T-cell (primary cell): ENCODE data around the gene DNAAF5. TPM values are rescaled to one million over a fixed set of nuclear protein-coding genes. Genes with fewer than 3 reads are reported as not detected.
A peak's percentile ranks its signal among the peaks of the same experiment; 100 is the strongest.

Experiments used
- ATAC-seq, 4 experiments: fragments of 200-7000 bp in 3 of 4; fragments of 150-1000 bp in 1 of 4; cut with Tn5 transposase; replicated peaks in 1 of 4; 1 replicate in 3 of 4; 2 replicates in 1 of 4; pipeline ENCODE4 v1.10.0; 2021; ENCODE audit warnings: moderate library complexity in 3 of 4, mild to moderate bottlenecking in 2 of 4, moderate number of reproducible peaks in 1 of 4
- CTCF ChIA-PET, 2 donors: fragments of 300-600 bp; sonication (Branson Sonifier 250); formaldehyde crosslinking; loops; one replicate each; lab custom pipeline; 2022; ENCODE audit warnings: antibody characterized with exemption in 2 of 2; lab: Charles Lee
- POLR2A ChIA-PET, 2 donors: fragments of 300-600 bp; sonication (Branson Sonifier 250); formaldehyde crosslinking; loops; one replicate each; lab custom pipeline; 2022; ENCODE audit warnings: antibody characterized with exemption in 2 of 2; lab: Charles Lee
- DNase-seq, 35 experiments: peaks; one replicate each; pipeline versions ENCODE4 v3.0.0 to v3.0.0-alpha.2; 2013 to 2023
- H3K27ac ChIP-seq: one replicate; pipeline ENCODE4 v1.5.1; 2013; ENCODE audit warnings: low read length
- H3K27me3 ChIP-seq, 2 experiments: replicated peaks in 1 of 2; 1 replicate in 1 of 2; 2 replicates in 1 of 2; pipeline versions ENCODE4 v1.6.1 to v1.7.0; 2013; ENCODE audit warnings: low read length in 1 of 2, mixed read lengths in 1 of 2; ENCODE audit not compliant: control insufficient read depth in 2 of 2, insufficient read depth in 2 of 2; ENCODE audit errors: extremely low read depth in 1 of 2
- H3K36me3 ChIP-seq, 2 donors: 1 replicate in 1 of 2; 2 replicates in 1 of 2; pipeline versions ENCODE4 v1.6.1 to v1.7.0; 2013; ENCODE audit warnings: low read length in 1 of 2; ENCODE audit not compliant: control insufficient read depth in 2 of 2, insufficient read depth in 1 of 2; ENCODE audit errors: extremely low read depth in 1 of 2
- H3K4me1 ChIP-seq, 2 experiments: 1 replicate in 1 of 2; 2 replicates in 1 of 2; pipeline versions ENCODE4 v1.6.1 to v1.7.0; 2013; ENCODE audit warnings: low read length in 2 of 2, mixed read lengths in 1 of 2; ENCODE audit not compliant: insufficient read depth in 2 of 2, control insufficient read depth in 1 of 2; ENCODE audit errors: extremely low read depth in 1 of 2
- H3K4me3 ChIP-seq, 2 donors: 1 replicate in 1 of 2; 2 replicates in 1 of 2; pipeline versions ENCODE4 v1.5.1 to v1.7.0; 2013; ENCODE audit warnings: mild to moderate bottlenecking in 2 of 2, low read length in 1 of 2, moderate library complexity in 1 of 2; ENCODE audit not compliant: control insufficient read depth in 1 of 2; ENCODE audit errors: extremely low read depth in 1 of 2
- H3K9me3 ChIP-seq: 2 replicates; pipeline ENCODE4 v1.7.0; 2013
- H3K27ac Mint-ChIP-seq, 2 donors: one replicate each; pipeline ENCODE4 v1.8.0; 2020 to 2021; ENCODE audit warnings: mild to moderate bottlenecking in 2 of 2, mixed read lengths in 2 of 2
- H3K27me3 Mint-ChIP-seq, 2 donors: one replicate each; pipeline ENCODE4 v1.8.0; 2021 to 2022; ENCODE audit warnings: mixed read lengths in 2 of 2
- H3K36me3 Mint-ChIP-seq: one replicate; pipeline ENCODE4 v1.8.0; 2021; ENCODE audit warnings: mixed read lengths
- H3K4me1 Mint-ChIP-seq, 3 donors: one replicate each; pipeline ENCODE4 v1.8.0; 2020 to 2022; ENCODE audit warnings: mixed read lengths in 3 of 3, mild to moderate bottlenecking in 1 of 3
- H3K4me3 Mint-ChIP-seq, 3 donors: one replicate each; pipeline ENCODE4 v1.8.0; 2020 to 2022; ENCODE audit warnings: mild to moderate bottlenecking in 3 of 3, mixed read lengths in 3 of 3, moderate library complexity in 3 of 3
- H3K9me3 Mint-ChIP-seq, 3 donors: one replicate each; pipeline ENCODE4 v1.8.0; 2020 to 2022; ENCODE audit warnings: mixed read lengths in 3 of 3
- WGBS: methylation state at CpG from one replicate; pipeline ENCODE4 v1.1.5; 2013; ENCODE audit warnings: missing lambda C conversion rate; ENCODE audit not compliant: insufficient coverage; 5-methylcytosine and 5-hydroxymethylcytosine counted together
- total RNA-seq, 35 experiments: library from RNA in 6 of 35; stranded (reverse) in 6 of 35; fragments of 120-200 nt in 1 of 35; gene quantifications; one replicate each; pipeline versions ENCODE4 v1.2.1 to v1.2.4 and lab custom pipeline; 2013 to 2026

The DNAAF5 gene
- total RNA-seq, 5 donors from 2014 or later (not counting 1 experiment from before 2014, with no cell fraction given) = 12.8 to 21.4 (median 17.1) TPM

DNA sequence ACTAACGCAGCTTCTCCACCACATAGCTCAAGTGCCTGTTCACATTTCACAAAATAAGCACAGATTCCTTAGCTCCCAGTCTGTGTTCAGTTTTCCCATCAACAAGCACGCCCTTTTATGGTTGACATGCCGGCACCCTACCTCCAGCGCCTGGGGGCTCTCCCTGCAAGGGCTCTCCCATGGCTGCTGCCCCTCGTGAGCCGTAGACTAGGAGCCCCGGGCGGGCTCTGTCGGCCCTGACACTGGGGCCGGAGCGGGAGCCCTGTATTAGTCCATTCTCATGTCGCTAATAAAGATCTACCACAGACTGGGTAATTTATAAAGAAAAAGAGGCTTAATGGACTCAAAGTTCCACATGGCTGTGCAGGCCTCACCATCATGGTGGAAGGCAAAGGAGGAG, 34.6 kb downstream of the DNAAF5 start:
- CTCF ChIA-PET = no interaction called here
- Mint-ChIP-seq H3K9me3 (no peaks in the 10 kb centered on the region), H3K4me3 (no peak overlapping the region), H3K36me3 (peaks cover 25% of the 10 kb centered on the region), H3K27me3 (no peaks in the 10 kb centered on the region), H3K4me1 (no peaks in the 10 kb centered on the region), H3K27ac (no peak overlapping the region)
- Histone ChIP-seq H3K4me3 (no peak overlapping the region), H3K4me1 (no peaks in the 10 kb centered on the region), H3K36me3 (peaks cover 21 to 53% of the 10 kb centered on the region in 2 donors), H3K27me3 (no peaks in the 10 kb centered on the region), H3K9me3 (no peaks in the 10 kb centered on the region), H3K27ac (no peak overlapping the region)
- DNase-seq = no peak
- WGBS = 95% methylated on average over 8 of the region's 12 CpGs
- ATAC-seq = no peak
- POLR2A ChIA-PET = no interaction called here

DNA sequence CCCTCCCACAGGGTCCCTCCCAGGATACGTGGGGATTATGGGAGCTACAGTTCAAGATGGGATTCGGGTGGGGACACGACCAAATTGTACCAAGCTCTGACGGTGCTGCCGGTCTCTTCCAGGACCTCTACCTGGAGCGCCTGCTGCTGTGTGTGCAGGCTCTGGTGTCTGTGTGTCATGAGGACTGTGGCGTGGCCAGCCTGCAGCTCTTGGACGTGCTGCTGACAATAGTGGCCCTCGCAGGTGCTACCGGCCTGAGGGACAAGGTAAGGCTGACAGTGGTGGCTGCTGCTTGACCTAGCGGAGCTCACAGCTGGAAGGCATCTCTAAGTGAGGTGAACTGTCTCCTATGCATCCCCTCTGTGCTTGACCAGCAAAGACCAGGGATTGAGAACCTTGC, 35.1 kb downstream of the DNAAF5 start:
- Mint-ChIP-seq H3K9me3 (no peaks in the 10 kb centered on the region), H3K36me3 (peaks cover 27% of the 10 kb centered on the region), H3K4me3 (no peak overlapping the region), H3K27ac (no peak overlapping the region), H3K27me3 (no peaks in the 10 kb centered on the region), H3K4me1 (no peaks in the 10 kb centered on the region)
- Histone ChIP-seq H3K27ac (no peak overlapping the region), H3K27me3 (no peaks in the 10 kb centered on the region), H3K4me1 (no peaks in the 10 kb centered on the region), H3K36me3 (peaks cover 21 to 53% of the 10 kb centered on the region in 2 donors), H3K9me3 (no peaks in the 10 kb centered on the region), H3K4me3 (no peak overlapping the region)
- 96% methylated on average over 10 of the region's 11 CpGs for WGBS
- CTCF ChIA-PET = no interaction called here
- POLR2A ChIA-PET = no interaction called here
- ATAC-seq = no peak
- DNase-seq = no peak

DNA sequence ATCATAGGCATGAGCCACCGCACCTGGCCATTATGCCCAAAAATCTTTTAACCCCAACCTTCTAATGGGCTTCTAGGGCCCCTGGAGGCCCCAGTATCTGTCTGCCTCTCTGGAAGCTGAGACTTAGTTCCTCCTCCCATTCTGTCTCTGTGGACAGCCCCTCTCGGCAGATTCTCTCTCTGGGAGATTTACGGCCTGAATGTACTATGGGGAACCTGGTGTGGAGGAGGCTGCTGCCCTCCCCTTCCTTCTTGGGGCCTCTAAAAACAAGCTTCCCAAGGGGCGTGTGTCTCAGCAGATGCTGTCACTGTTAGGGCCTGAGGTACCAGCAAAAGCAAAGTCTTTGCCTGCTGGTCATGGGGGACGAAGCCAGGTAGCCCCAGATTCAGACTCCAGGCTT, 36.4 kb downstream of the DNAAF5 start:
- no peaks in the 10 kb centered on the region for H3K27me3 Mint-ChIP-seq
- H3K27me3 ChIP-seq = no peaks in the 10 kb centered on the region
- DNase-seq (no peak), ATAC-seq (no peak)
- no peak overlapping the region for H3K27ac ChIP-seq
- WGBS = 88% methylated on average over 3 of the region's 5 CpGs
- ChIA-PET POLR2A (no interaction called here), CTCF (no interaction called here)
- H3K4me3 ChIP-seq = no peak overlapping the region
- H3K4me1 Mint-ChIP-seq = peaks cover 0 to 2% (median 0%) of the 10 kb centered on the region in 3 donors
- H3K9me3 Mint-ChIP-seq = no peaks in the 10 kb centered on the region
- H3K36me3 ChIP-seq = peaks cover 21 to 44% of the 10 kb centered on the region in 2 donors
- H3K36me3 Mint-ChIP-seq = peaks cover 30% of the 10 kb centered on the region
- H3K4me3 Mint-ChIP-seq = no peak overlapping the region
- H3K27ac Mint-ChIP-seq = no peak overlapping the region
- no peaks in the 10 kb centered on the region for H3K4me1 ChIP-seq
- H3K9me3 ChIP-seq = no peaks in the 10 kb centered on the region

DNA sequence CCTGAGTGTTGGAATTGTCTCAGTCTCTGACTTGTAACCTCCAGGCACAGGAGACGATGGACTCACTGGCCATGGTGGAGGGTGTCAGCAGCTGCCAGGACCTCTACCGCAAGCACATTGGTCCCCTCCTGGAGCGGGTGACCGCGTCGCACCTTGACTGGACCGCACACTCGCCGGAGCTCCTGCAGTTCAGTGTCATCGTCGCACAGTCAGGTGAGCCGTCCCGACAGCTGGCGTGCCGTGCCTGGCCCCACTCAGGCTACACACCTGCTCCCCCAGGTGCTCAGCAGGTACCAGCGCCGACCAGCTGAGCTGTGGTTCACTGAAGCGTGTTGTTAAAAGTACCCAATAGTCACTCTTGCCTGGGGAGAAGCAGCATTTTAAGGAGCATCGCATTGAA, 37.3 kb downstream of the DNAAF5 start:
- ATAC-seq (no peak), DNase-seq (no peak)
- Mint-ChIP-seq H3K4me3 (no peak overlapping the region), H3K4me1 (peaks cover 0 to 2% (median 0%) of the 10 kb centered on the region in 3 donors), H3K27ac (no peak overlapping the region), H3K9me3 (no peaks in the 10 kb centered on the region), H3K27me3 (no peaks in the 10 kb centered on the region), H3K36me3 (peaks cover 31% of the 10 kb centered on the region)
- Histone ChIP-seq H3K27ac (no peak overlapping the region), H3K27me3 (no peaks in the 10 kb centered on the region), H3K4me3 (no peak overlapping the region), H3K9me3 (no peaks in the 10 kb centered on the region), H3K36me3 (peaks cover 21 to 38% of the 10 kb centered on the region in 2 donors), H3K4me1 (no peaks in the 10 kb centered on the region)
- 95% methylated on average over 18 of the region's 19 CpGs for WGBS
- ChIA-PET CTCF (no interaction called here), POLR2A (no interaction called here)

DNA sequence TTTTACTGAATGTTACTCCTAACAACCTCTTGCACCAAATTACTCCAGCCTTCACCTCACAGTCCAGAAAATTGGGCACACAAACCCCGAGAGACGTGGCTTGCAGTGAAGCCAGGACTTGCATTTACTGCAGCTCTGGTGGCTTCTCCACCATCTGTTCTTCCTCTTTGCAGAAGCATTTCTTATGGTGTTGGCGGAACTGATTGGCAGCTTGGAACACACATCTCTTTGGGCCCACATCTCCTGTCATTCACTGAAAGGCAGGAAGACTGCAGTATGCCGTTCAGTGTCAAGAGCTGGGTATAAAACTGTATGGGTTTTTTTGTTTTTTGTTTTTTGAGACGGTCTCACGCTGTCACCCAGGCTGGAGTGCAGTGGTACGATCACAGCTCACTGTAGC, 38.9 kb downstream of the DNAAF5 start:
- Mint-ChIP-seq H3K4me1 (peaks cover 0 to 2% (median 0%) of the 10 kb centered on the region in 3 donors), H3K9me3 (no peaks in the 10 kb centered on the region), H3K27me3 (no peaks in the 10 kb centered on the region), H3K4me3 (no peak overlapping the region), H3K36me3 (peaks cover 20% of the 10 kb centered on the region), H3K27ac (no peak overlapping the region)
- Histone ChIP-seq H3K4me1 (no peaks in the 10 kb centered on the region), H3K36me3 (peaks cover 21 to 33% of the 10 kb centered on the region in 2 donors), H3K27me3 (no peaks in the 10 kb centered on the region), H3K9me3 (no peaks in the 10 kb centered on the region), H3K4me3 (no peak overlapping the region), H3K27ac (no peak overlapping the region)
- no peak for DNase-seq
- CTCF ChIA-PET = no interaction called here
- 98% methylated on average over 6 of the region's 7 CpGs for WGBS
- no peak for ATAC-seq
- POLR2A ChIA-PET = no interaction called here

DNA sequence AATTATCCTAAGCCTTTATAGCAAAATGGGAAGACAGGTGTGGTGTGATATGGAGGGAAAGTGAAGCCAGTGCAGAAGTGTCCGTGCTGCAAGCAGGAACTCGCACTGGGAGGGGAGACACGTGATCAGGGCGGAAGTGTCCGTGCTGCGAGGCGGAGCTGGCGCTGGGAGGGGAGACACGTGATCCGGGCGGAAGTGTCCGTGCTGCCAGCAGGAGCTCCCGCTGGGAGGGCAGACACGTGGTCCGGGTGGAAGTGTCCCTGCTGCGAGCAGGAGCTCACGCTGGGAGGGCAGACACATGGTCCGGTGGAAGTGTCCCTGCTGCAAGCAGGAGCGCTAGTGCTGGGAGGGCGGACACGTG, 41.1 kb downstream of the DNAAF5 start:
- Mint-ChIP-seq H3K36me3 (peaks cover 17% of the 10 kb centered on the region), H3K27ac (no peak overlapping the region), H3K4me1 (peaks cover 0 to 2% (median 0%) of the 10 kb centered on the region in 3 donors), H3K27me3 (no peaks in the 10 kb centered on the region), H3K4me3 (peak overlapping the region in 1 of 3 donors; percentile 64), H3K9me3 (no peaks in the 10 kb centered on the region)
- no peaks in the 10 kb centered on the region for H3K27me3 ChIP-seq
- ATAC-seq (peak in 1 of 4 experiments; percentile 25), DNase-seq (no peak)
- no peak overlapping the region for H3K27ac ChIP-seq
- 94% methylated on average over 20 of the region's 21 CpGs for WGBS
- H3K36me3 ChIP-seq = peaks cover 15 to 34% of the 10 kb centered on the region in 2 donors
- no peaks in the 10 kb centered on the region for H3K4me1 ChIP-seq
- H3K4me3 ChIP-seq = no peak overlapping the region
- POLR2A ChIA-PET = no interaction called here
- no peaks in the 10 kb centered on the region for H3K9me3 ChIP-seq
- CTCF ChIA-PET = no interaction called here
